HG03342 (cell line): ENCODE results near the gene FARS2.

Source experiments
- ATAC-seq: cut with Tn5 transposase; IDR thresholded peaks from one replicate; pipeline ENCODE4 v1.9.1; 2021; ENCODE audit warnings: mild to moderate bottlenecking, moderate library complexity; ENCODE audit not compliant: unreplicated experiment

Gene FARS2

DNA sequence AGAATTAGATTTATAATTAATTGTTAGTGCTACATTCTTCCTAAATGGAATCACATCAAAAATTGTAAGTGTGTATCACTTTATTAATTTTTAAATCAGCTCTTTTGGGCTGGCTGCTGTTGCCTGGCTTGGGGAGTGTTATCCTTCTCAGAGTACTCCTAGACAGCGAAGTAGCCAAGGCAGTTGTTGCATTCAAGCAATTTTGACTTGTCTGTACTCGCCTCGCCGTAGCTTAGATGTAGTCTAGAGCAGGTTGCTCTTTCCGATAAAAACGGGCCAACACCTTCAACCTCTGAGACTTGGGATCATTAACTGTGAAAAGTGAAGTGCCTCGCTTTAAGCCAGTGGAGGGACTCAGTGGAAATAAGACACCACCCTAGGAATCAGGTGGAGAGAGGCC, 151.3 kb downstream of the FARS2 start:
- no peak for ATAC-seq

GRCh38 chr6:5416250-5416649, 154.9 kb downstream of the FARS2 start:
- no peak for ATAC-seq

GRCh38 chr6:5422321-5422915, 161.1 kb downstream of the FARS2 start:
- no peak for ATAC-seq

DNA sequence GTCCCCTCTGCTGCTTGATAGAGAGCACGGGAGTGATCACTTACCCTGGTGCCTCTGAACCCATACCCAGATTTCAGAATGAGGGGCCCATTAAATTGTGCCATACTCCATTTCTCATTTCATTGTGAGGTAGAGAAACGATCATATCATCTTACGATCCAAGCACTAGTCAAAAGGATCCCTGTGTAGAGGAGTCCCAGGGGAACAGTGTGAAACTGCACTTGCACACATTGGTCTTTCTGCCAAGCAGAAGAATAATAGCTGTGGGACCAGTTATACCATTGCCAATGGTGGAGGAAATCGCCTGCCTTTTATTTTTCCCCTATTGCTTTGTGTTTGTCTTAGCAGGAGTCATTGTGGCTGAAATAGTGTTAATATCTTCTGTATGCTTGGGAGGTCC, 161.9 kb downstream of the FARS2 start:
- no peak for ATAC-seq

- no peak for ATAC-seq
Measured at GRCh38 chr6:5424726-5425125, 163.4 kb downstream of the FARS2 start.

- no peak for ATAC-seq
Measured at GRCh38 chr6:5425267-5425666, 164.0 kb downstream of the FARS2 start.

DNA sequence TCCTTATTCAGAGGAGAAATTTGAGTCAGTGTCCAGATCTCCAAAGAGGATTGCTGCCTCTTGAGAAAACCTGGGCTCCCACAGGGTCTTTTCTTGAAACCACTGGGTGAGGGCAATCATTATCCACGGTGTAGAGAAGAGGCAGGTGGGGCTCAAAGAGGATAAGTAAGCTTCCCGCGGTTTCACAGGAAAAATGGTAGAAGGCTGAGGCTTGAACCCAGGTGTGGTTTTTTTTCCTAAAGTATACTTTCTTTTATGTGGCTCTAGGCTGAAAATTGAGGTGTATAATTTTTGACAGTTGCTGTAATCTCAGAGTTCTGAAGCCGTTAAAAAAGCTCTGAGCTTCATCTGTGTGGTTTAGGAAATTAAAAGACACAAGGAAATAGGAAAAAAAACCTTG, 164.5 kb downstream of the FARS2 start:
- no peak for ATAC-seq

GRCh38 chr6:5427586-5427985, 166.3 kb downstream of the FARS2 start:
- no peak for ATAC-seq

DNA sequence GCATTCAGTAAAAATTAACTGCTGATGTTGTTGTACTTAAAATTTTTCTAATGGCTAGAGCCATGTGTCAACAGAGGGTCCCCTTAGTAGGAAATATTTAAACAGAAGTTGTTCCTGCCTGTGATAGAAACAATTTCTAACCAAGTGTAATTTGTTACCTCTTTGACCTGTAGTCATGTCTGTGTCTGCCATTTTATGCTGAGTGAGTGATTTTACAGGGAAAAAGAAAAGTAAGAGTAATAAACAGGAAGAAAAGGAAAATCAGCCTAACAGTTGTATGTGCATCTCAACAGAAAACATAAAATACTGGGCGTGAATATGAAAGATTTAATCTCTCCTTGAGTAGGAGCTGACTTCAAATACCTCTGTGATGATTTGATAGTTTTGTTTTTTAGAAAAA, 172.0 kb downstream of the FARS2 start:
- no peak for ATAC-seq

DNA sequence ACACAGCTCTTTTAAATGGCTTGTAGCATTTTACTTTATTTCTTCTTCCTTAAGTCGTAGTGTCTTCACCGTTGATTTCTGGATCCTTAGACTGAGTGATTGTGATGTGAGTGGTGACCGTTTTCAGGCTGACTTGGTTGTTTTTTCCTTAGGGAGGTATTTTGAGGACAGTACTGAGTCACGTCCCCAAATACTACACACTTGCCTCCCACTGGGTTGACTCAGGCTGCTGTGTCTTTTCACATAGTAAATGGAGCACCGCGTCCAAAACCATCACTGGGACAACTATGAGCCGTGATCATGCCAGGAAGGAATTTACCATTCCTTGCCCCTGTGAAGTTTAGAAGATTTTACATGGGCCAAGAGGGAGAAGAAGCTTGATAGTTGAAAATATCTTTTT, 174.1 kb downstream of the FARS2 start:
- no peak for ATAC-seq

- no peak for ATAC-seq
Measured at GRCh38 chr6:5438922-5439584, 177.7 kb downstream of the FARS2 start.

- ATAC-seq = no peak
Measured at GRCh38 chr6:5439749-5440148, 178.4 kb downstream of the FARS2 start.

DNA sequence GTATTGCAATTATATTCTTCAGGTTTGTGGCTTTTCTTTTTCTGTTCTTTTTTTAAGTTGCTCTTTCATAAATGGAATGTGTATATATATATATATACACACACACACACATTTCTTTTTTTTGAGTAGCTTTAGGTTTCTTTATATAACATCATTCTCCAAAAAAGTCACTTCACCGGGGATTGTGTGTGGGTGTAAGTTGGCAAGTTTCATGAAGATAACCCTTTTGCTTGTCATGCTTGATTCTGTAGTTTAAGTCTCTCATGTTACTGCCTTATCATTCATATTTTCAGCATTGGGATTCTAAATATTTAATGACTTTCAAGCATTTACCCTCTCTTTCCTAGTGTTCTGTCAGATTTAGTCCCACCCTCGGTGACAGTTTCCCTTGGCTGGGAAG, 181.0 kb downstream of the FARS2 start:
- no peak for ATAC-seq

DNA sequence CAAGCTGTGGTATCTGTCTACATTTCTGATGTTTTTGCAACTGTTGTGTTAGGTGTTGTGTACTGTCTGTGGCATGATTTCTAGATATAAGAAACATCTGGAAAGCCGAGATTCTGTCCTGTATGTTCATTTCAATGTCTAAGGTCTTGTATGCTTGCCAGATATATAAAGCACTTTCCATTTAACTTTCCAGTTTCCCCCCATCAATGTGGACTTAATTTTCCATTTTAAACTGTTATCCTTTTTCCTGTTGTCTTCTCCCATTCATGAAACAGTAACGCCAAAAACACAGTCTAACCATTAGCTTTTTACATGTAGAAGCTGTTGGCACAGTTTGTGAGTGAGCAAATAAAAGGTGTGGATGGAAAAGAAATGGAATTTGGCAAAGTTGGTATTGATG, 181.6 kb downstream of the FARS2 start:
- ATAC-seq = no peak

GRCh38 chr6:5443491-5443890, 182.2 kb downstream of the FARS2 start:
- ATAC-seq = no peak

DNA sequence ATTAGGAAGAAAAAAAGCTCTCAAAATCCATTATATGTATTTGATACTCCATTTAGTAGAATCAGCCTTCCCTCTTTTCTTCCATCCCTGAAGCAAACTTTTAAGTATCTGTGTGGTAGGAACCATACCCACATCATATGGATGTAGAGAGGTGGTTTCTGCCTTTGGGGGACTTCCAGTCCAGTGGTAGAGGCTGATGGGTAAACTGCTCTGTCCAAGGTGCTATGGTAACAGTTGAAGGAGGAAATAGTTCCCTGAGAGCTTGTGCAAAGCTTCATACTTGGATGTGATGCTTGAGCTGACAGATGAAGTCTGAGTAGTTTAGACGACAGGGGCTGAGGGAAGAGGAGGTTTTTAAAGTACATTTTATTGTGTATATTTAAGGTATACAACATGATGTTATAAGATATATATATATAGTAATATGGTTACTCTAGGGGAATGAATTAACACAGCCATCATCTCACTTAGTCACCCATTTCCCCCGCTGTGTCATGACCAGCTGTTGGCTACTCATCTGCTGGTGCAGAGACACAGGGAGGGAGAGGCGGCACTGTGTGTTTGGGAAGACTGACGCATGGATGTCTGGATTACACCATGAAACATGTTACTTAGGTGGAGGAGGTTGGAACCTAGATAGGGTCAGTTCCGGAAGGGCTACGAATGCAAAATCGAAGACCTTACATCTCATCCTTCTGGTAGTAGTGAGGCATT, 185.2 kb downstream of the FARS2 start:
- no peak for ATAC-seq

DNA sequence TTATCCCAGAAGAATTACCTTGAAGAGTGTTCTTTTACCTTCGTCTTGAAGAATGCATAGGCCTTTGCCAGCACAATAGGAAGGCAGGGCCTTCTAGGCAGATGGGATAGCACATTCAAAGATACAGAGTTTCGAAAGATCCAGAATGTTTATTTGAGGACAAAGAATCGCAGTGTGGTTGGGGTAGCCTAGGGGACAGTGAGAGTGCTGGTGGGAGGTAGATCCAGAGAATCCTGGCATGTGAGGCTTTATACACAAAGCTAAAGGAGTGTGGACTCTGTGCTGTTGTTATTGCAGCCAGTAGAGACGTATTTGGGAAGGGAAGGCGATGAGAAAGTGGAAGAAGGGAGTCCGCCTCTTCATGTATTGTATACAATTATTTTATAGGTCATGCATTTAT, 186.6 kb downstream of the FARS2 start:
- no peak for ATAC-seq

GRCh38 chr6:5450073-5450472, 188.8 kb downstream of the FARS2 start:
- ATAC-seq = no peak

DNA sequence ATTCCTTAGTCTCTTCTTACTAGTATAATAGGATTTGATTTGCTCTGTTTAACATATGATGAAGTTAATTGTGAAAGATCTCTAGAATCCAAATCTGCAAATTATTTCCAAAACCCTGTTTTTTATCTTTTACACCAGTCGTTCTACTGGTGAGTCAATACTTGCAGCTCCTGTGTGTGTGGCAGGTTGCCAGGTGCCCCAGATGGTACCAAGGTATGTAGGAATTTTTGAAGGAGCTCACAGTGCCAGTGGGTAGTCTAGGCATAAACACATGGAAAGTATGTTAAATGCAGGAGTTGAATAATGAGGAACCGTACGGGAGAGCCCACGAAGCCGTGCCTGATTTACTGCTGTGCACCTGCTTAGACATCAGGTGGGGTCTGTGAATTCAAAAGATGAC, 192.2 kb downstream of the FARS2 start:
- ATAC-seq = no peak

DNA sequence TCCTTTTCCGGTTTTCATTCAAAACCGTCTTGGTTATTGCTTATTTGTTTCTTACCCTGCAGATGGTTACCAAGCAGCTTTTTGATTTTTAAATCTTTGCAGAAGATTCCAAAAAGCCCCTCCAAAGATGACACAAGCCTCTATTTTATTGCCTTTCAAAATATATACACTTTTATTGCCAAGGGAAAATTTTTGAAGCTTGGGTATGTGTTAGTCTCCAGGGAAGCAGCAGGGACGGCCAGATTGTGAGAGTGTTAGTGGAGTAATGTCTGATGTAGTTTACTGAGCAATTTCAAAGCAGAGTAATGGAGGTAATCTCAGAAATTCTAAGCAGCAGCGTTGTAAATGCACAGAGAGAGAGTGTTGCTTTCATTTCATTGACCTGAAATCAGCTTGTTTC, 193.8 kb downstream of the FARS2 start:
- no peak for ATAC-seq

DNA sequence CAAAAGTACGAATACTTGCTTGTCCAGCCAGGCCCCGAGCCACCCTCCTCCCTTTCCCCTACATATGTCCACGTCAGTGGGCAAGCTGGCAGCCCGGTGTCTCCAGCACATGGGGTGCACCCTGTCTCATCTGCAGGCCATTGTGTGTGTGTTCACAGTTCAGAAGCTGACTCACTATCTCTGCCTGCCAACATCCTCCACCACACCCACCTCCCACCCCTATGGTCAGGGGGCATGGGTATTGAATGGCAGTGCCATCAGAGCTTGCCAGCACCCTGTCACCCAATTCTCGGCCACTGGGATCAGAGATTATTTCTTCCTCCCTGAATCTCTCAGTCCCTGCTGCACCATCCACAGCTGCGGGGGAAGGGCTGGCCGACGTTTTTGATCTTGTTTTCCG, 195.7 kb downstream of the FARS2 start:
- no peak for ATAC-seq

GRCh38 chr6:5457983-5458683, 196.8 kb downstream of the FARS2 start:
- ATAC-seq = no peak
